HEK293 (cell line): ENCODE results near the gene CYP2R1.

Experiments used
- ZBTB21 ChIP-seq: fragments of 450-650 bp; formaldehyde crosslinking; IDR thresholded peaks from 2 replicates; pipeline ENCODE4 v1.5.1; 2017; ENCODE audit warnings: missing biosample characterization, missing genetic modification characterization
- ZBTB7A ChIP-seq: fragments of 450-650 bp; formaldehyde crosslinking; IDR thresholded peaks from 2 replicates; pipeline ENCODE4 v1.5.1; 2016; ENCODE audit warnings: low read depth, missing biosample characterization, missing genetic modification characterization
- ZNF138 ChIP-seq: fragments of 450-650 bp; formaldehyde crosslinking; IDR thresholded peaks from 2 replicates; pipeline ENCODE4 v1.5.1; 2016; ENCODE audit warnings: missing biosample characterization, missing genetic modification characterization, borderline replicate concordance
- ZNF19 ChIP-seq: fragments of 450-650 bp; formaldehyde crosslinking; IDR thresholded peaks from 2 replicates; pipeline ENCODE4; 2016; ENCODE audit warnings: missing biosample characterization, missing genetic modification characterization, low read depth
- ZNF473 ChIP-seq: fragments of 450-650 bp; formaldehyde crosslinking; IDR thresholded peaks from 2 replicates; pipeline ENCODE4 v1.5.1; 2017; ENCODE audit warnings: missing biosample characterization, missing genetic modification characterization
- ZNF514 ChIP-seq: fragments of 450-650 bp; formaldehyde crosslinking; IDR thresholded peaks from 2 replicates; pipeline ENCODE4 v1.5.1; 2016; ENCODE audit warnings: missing biosample characterization, missing genetic modification characterization
- TF ChIP-seq, protein P1 (sequence below): fragments of 450-650 bp; formaldehyde crosslinking; IDR thresholded peaks from 2 replicates; pipeline ENCODE4 v1.5.1; 2016; ENCODE audit warnings: missing biosample characterization, missing genetic modification characterization
- TF ChIP-seq, protein P2 (sequence below): fragments of 450-650 bp; formaldehyde crosslinking; IDR thresholded peaks from 2 replicates; pipeline ENCODE4 v1.5.1; 2016; ENCODE audit warnings: missing biosample characterization, missing genetic modification characterization, borderline replicate concordance
- TF ChIP-seq, protein P3 (sequence below): fragments of 450-650 bp; IDR thresholded peaks from 2 replicates; pipeline ENCODE4 v1.5.1; 2018; ENCODE audit warnings: missing biosample characterization, missing genetic modification characterization
- TF ChIP-seq, protein P4 (sequence below): fragments of 450-650 bp; formaldehyde crosslinking; IDR thresholded peaks from 2 replicates; pipeline ENCODE4 v1.5.1; 2017; ENCODE audit warnings: missing biosample characterization, missing genetic modification characterization
- TF ChIP-seq, protein P5 (sequence below): fragments of 450-650 bp; formaldehyde crosslinking; IDR thresholded peaks from 2 replicates; pipeline ENCODE4 v1.5.1; 2016; ENCODE audit warnings: missing biosample characterization, missing genetic modification characterization
- TF ChIP-seq, protein P6 (sequence below): sonication (generic); formaldehyde crosslinking; IDR thresholded peaks from 2 replicates; pipeline ENCODE4 v1.8.1; 2022; ENCODE audit warnings: mild to moderate bottlenecking, moderate library complexity, missing genetic modification reagents

DNA sequence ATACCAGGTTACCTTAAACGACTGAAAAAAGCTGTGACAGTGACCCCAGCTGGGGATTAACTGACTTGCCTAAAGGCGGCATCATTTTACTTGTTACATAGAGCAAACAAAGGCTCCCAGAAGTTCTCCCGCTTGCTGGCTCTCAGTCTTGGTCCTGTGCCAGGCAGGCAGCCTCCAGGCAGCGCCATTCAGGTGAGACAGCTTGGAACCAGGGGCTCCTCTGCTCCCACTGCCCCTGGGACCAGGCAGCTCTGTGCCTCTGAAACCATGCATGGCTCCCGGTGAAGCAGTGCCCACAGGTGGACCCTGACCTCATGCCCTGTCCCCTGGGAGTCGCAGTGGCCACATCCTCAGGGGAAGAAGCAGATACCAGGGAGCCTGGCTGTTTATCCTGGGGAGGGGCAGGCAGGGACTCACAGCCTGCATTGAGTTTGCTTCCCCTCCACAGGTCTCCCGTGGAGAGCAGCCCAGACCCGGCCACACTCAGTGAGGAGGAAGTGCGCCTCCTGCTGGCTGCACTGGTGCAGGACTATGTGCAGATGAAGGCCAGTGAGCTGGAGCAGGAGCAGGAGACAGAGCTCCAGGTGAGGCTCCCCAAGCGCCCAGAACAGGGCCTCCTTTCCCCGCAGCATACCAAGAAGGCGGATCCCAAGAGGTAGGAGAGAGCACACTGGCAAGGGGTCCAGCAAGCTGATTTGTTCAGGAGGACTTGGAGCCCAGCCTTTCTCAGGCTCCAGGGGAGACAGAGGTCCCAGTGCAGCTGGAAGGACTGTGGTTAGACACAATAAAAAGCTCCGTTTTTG is 15.6 kb upstream of the CYP2R1 start:
- TF ChIP-seq, protein P1, sequence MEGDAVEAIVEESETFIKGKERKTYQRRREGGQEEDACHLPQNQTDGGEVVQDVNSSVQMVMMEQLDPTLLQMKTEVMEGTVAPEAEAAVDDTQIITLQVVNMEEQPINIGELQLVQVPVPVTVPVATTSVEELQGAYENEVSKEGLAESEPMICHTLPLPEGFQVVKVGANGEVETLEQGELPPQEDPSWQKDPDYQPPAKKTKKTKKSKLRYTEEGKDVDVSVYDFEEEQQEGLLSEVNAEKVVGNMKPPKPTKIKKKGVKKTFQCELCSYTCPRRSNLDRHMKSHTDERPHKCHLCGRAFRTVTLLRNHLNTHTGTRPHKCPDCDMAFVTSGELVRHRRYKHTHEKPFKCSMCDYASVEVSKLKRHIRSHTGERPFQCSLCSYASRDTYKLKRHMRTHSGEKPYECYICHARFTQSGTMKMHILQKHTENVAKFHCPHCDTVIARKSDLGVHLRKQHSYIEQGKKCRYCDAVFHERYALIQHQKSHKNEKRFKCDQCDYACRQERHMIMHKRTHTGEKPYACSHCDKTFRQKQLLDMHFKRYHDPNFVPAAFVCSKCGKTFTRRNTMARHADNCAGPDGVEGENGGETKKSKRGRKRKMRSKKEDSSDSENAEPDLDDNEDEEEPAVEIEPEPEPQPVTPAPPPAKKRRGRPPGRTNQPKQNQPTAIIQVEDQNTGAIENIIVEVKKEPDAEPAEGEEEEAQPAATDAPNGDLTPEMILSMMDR (tag by site-specific recombination), result peak; percentile 64
- TF ChIP-seq, protein P2, sequence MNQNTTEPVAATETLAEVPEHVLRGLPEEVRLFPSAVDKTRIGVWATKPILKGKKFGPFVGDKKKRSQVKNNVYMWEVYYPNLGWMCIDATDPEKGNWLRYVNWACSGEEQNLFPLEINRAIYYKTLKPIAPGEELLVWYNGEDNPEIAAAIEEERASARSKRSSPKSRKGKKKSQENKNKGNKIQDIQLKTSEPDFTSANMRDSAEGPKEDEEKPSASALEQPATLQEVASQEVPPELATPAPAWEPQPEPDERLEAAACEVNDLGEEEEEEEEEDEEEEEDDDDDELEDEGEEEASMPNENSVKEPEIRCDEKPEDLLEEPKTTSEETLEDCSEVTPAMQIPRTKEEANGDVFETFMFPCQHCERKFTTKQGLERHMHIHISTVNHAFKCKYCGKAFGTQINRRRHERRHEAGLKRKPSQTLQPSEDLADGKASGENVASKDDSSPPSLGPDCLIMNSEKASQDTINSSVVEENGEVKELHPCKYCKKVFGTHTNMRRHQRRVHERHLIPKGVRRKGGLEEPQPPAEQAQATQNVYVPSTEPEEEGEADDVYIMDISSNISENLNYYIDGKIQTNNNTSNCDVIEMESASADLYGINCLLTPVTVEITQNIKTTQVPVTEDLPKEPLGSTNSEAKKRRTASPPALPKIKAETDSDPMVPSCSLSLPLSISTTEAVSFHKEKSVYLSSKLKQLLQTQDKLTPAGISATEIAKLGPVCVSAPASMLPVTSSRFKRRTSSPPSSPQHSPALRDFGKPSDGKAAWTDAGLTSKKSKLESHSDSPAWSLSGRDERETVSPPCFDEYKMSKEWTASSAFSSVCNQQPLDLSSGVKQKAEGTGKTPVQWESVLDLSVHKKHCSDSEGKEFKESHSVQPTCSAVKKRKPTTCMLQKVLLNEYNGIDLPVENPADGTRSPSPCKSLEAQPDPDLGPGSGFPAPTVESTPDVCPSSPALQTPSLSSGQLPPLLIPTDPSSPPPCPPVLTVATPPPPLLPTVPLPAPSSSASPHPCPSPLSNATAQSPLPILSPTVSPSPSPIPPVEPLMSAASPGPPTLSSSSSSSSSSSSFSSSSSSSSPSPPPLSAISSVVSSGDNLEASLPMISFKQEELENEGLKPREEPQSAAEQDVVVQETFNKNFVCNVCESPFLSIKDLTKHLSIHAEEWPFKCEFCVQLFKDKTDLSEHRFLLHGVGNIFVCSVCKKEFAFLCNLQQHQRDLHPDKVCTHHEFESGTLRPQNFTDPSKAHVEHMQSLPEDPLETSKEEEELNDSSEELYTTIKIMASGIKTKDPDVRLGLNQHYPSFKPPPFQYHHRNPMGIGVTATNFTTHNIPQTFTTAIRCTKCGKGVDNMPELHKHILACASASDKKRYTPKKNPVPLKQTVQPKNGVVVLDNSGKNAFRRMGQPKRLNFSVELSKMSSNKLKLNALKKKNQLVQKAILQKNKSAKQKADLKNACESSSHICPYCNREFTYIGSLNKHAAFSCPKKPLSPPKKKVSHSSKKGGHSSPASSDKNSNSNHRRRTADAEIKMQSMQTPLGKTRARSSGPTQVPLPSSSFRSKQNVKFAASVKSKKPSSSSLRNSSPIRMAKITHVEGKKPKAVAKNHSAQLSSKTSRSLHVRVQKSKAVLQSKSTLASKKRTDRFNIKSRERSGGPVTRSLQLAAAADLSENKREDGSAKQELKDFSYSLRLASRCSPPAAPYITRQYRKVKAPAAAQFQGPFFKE (tag by site-specific recombination), result no peak
- no peak for TF ChIP-seq ZNF138
- TF ChIP-seq ZNF514, result no peak
- no peak for TF ChIP-seq ZNF19 (tag by site-specific recombination)
- TF ChIP-seq, protein P3, sequence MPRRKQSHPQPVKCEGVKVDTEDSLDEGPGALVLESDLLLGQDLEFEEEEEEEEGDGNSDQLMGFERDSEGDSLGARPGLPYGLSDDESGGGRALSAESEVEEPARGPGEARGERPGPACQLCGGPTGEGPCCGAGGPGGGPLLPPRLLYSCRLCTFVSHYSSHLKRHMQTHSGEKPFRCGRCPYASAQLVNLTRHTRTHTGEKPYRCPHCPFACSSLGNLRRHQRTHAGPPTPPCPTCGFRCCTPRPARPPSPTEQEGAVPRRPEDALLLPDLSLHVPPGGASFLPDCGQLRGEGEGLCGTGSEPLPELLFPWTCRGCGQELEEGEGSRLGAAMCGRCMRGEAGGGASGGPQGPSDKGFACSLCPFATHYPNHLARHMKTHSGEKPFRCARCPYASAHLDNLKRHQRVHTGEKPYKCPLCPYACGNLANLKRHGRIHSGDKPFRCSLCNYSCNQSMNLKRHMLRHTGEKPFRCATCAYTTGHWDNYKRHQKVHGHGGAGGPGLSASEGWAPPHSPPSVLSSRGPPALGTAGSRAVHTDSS (tag by site-specific recombination), result no peak
- TF ChIP-seq, protein P4, sequence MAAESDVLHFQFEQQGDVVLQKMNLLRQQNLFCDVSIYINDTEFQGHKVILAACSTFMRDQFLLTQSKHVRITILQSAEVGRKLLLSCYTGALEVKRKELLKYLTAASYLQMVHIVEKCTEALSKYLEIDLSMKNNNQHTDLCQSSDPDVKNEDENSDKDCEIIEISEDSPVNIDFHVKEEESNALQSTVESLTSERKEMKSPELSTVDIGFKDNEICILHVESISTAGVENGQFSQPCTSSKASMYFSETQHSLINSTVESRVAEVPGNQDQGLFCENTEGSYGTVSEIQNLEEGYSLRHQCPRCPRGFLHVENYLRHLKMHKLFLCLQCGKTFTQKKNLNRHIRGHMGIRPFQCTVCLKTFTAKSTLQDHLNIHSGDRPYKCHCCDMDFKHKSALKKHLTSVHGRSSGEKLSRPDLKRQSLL (tag by site-specific recombination), result peak; percentile 35; the same call in 1 of the 2 replicates
- TF ChIP-seq ZBTB7A (tag by site-specific recombination), result no peak
- TF ChIP-seq, protein P5, sequence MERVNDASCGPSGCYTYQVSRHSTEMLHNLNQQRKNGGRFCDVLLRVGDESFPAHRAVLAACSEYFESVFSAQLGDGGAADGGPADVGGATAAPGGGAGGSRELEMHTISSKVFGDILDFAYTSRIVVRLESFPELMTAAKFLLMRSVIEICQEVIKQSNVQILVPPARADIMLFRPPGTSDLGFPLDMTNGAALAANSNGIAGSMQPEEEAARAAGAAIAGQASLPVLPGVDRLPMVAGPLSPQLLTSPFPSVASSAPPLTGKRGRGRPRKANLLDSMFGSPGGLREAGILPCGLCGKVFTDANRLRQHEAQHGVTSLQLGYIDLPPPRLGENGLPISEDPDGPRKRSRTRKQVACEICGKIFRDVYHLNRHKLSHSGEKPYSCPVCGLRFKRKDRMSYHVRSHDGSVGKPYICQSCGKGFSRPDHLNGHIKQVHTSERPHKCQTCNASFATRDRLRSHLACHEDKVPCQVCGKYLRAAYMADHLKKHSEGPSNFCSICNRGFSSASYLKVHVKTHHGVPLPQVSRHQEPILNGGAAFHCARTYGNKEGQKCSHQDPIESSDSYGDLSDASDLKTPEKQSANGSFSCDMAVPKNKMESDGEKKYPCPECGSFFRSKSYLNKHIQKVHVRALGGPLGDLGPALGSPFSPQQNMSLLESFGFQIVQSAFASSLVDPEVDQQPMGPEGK (tag by site-specific recombination), result peak; percentile 37; the same call in 1 of the 2 replicates
- no peak for TF ChIP-seq ZNF473 (tag by site-specific recombination)
- TF ChIP-seq ZBTB21 (tag by site-specific recombination), result no peak
- TF ChIP-seq, protein P6, sequence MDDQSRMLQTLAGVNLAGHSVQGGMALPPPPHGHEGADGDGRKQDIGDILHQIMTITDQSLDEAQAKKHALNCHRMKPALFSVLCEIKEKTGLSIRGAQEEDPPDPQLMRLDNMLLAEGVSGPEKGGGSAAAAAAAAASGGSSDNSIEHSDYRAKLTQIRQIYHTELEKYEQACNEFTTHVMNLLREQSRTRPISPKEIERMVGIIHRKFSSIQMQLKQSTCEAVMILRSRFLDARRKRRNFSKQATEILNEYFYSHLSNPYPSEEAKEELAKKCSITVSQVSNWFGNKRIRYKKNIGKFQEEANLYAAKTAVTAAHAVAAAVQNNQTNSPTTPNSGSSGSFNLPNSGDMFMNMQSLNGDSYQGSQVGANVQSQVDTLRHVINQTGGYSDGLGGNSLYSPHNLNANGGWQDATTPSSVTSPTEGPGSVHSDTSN, result no peak
